HCT116 (cell line): ENCODE measurements around the gene SART3. TPM values are rescaled to one million over a fixed set of nuclear protein-coding genes. Genes with fewer than 3 reads are reported as not detected.

Experiments used
- ATAC-seq: fragments of 200-7000 bp; cut with Tn5 transposase; 2 replicates; pipeline ENCODE4 v1.9.1; 2020; ENCODE audit warnings: mild to moderate bottlenecking, moderate library complexity
- BruUV-seq: library from RNA; stranded (reverse); fragments of 400-500 nt; replicated peaks from 2 replicates; lab custom pipeline; 2021; lab: Mats Ljungman, UMichigan
- CTCF ChIA-PET: fragments of 300-600 bp; sonication (Branson Sonifier 250); formaldehyde crosslinking; loops from one replicate; lab custom pipeline; 2021; ENCODE audit warnings: antibody characterized with exemption; lab: Charles Lee
- POLR2A ChIA-PET: fragments of 300-600, 350-600 bp; sonication (Branson Sonifier 250); formaldehyde crosslinking; loops from one replicate; lab custom pipeline; 2021; ENCODE audit warnings: antibody characterized with exemption; lab: Charles Lee
- RAD21 ChIA-PET, 2 experiments: fragments of 300-600 bp; sonication (Branson Sonifier 250); formaldehyde crosslinking; loops; one replicate each; lab custom pipeline; 2023; ENCODE audit warnings: low total read pairs in 2 of 2; ENCODE audit not compliant: uncharacterized antibody in 2 of 2, unreplicated experiment in 2 of 2, low non-redundant PET in 1 of 2; lab: Charles Lee
- DNase-seq: peaks from one replicate; pipeline ENCODE4 v3.0.0-alpha.2; 2010; ENCODE audit warnings: low read depth, low spot score
- H2AFZ ChIP-seq: fragments of 200-600 bp; shearing (Covaris generic), sonication (generic); 2 replicates; pipeline ENCODE4 v1.6.1; 2017; ENCODE audit warnings: low read depth, mixed run types, mixed read lengths, antibody characterized with exemption, low read length; ENCODE audit not compliant: poor library complexity, severe bottlenecking
- H3K27ac ChIP-seq: 2 replicates; pipeline ENCODE4 v1.5.1; 2012; ENCODE audit warnings: low read depth, low read length
- H3K27me3 ChIP-seq: fragments of 200-600 bp; sonication (generic); 2 replicates; pipeline ENCODE4 v1.6.1; 2016; ENCODE audit warnings: mixed run types, low read length, mixed read lengths; ENCODE audit not compliant: insufficient read depth
- H3K36me3 ChIP-seq, 2 experiments: fragments of 200-500 bp in 1 of 2; fragments of 200-600 bp in 1 of 2; sonication (Bioruptor generic) in 1 of 2; sonication (generic) in 1 of 2; 2 replicates each; pipeline versions ENCODE4 v1.5.1 to v1.6.1; 2014 to 2016; ENCODE audit warnings: low read length in 2 of 2, inconsistent platforms in 1 of 2, mixed read lengths in 1 of 2, mixed run types in 1 of 2; ENCODE audit not compliant: insufficient read depth in 2 of 2, control insufficient read depth in 1 of 2
- H3K4me1 ChIP-seq, 2 experiments: fragments of 200-600 bp in 1 of 2; sonication (generic) in 1 of 2; 2 replicates each; pipeline versions ENCODE4 v1.5.1 to v1.6.1; 2012 to 2017; ENCODE audit warnings: low read length in 2 of 2, inconsistent platforms in 1 of 2, mild to moderate bottlenecking in 1 of 2, mixed read lengths in 1 of 2, mixed run types in 1 of 2, moderate library complexity in 1 of 2; ENCODE audit not compliant: insufficient read depth in 2 of 2, control insufficient read depth in 1 of 2
- H3K4me2 ChIP-seq: fragments of 200-600 bp; sonication (generic); 2 replicates; pipeline ENCODE4 v1.6.1; 2017; ENCODE audit warnings: mixed run types, low read length, mixed read lengths
- H3K4me3 ChIP-seq, 2 experiments: fragments of 200-600 bp in 1 of 2; sonication (generic) in 1 of 2; replicated peaks in 1 of 2; 2 replicates each; pipeline ENCODE4 v1.5.1; 2011 to 2016; ENCODE audit warnings: low read length in 2 of 2, control low read depth in 1 of 2, low read depth in 1 of 2, mild to moderate bottlenecking in 1 of 2, mixed read lengths in 1 of 2, mixed run types in 1 of 2
- H3K79me2 ChIP-seq: fragments of 200-600 bp; sonication (generic); 2 replicates; pipeline ENCODE4 v1.6.1; 2017; ENCODE audit warnings: mild to moderate bottlenecking, mixed run types, low read length, moderate library complexity, mixed read lengths; ENCODE audit not compliant: insufficient read depth
- H3K9ac ChIP-seq: fragments of 200-600 bp; sonication (generic); 2 replicates; pipeline ENCODE4 v1.6.1; 2016; ENCODE audit warnings: low read length, mixed read lengths
- H3K9me2 ChIP-seq: fragments of 200-600 bp; sonication (generic), shearing (Covaris generic); 2 replicates; pipeline ENCODE4 v1.6.1; 2017; ENCODE audit warnings: mixed run types, mild to moderate bottlenecking, moderate library complexity; ENCODE audit not compliant: insufficient read depth
- H3K9me3 ChIP-seq, 2 experiments: fragments of 200-500 bp in 1 of 2; fragments of 200-600 bp in 1 of 2; sonication (Bioruptor generic) in 1 of 2; sonication (generic) in 1 of 2; 2 replicates each; pipeline ENCODE4 v1.6.1; 2014 to 2017; ENCODE audit warnings: low read length in 2 of 2, mixed read lengths in 2 of 2, inconsistent platforms in 1 of 2, low read depth in 1 of 2, mild to moderate bottlenecking in 1 of 2, mixed run types in 1 of 2, moderate library complexity in 1 of 2; ENCODE audit not compliant: control insufficient read depth in 1 of 2, insufficient read depth in 1 of 2
- H4K20me1 ChIP-seq: fragments of 200-600 bp; sonication (generic), shearing (Covaris generic); 2 replicates; pipeline ENCODE4 v1.6.1; 2017; ENCODE audit warnings: mixed run types, mild to moderate bottlenecking, moderate library complexity; ENCODE audit not compliant: insufficient read depth
- ATF3 ChIP-seq: IDR thresholded peaks from 2 replicates; pipeline ENCODE4 v1.6.1; 2012
- CBX3 ChIP-seq: IDR thresholded peaks from 2 replicates; pipeline ENCODE4 v1.6.1; 2012; ENCODE audit warnings: low read depth
- ELF1 ChIP-seq: IDR thresholded peaks from 2 replicates; pipeline ENCODE4 v1.6.1; 2012; ENCODE audit warnings: low read depth, borderline replicate concordance
- EZH2 ChIP-seq: fragments of 200-600 bp; sonication (generic); IDR thresholded peaks from 2 replicates; pipeline ENCODE4 v1.6.1; 2017; ENCODE audit warnings: antibody characterized with exemption, mixed run types
- JUND ChIP-seq: IDR thresholded peaks from 2 replicates; pipeline ENCODE4 v1.6.1; 2012
- MAX ChIP-seq: IDR thresholded peaks from 2 replicates; pipeline ENCODE4 v1.6.1; 2012
- POLR2AphosphoS5 ChIP-seq: IDR thresholded peaks from 2 replicates; pipeline ENCODE4 v1.6.1; 2011; ENCODE audit warnings: mild to moderate bottlenecking, low read depth, low read length, moderate library complexity
- RAD21 ChIP-seq: IDR thresholded peaks from 2 replicates; pipeline ENCODE4 v1.6.1; 2012; ENCODE audit warnings: low read depth, mild to moderate bottlenecking
- SRF ChIP-seq: IDR thresholded peaks from 2 replicates; pipeline ENCODE4 v1.6.1; 2012; ENCODE audit warnings: low read depth
- TCF7L2 ChIP-seq: IDR thresholded peaks from 2 replicates; pipeline ENCODE4 v1.7.0; 2011; ENCODE audit warnings: borderline replicate concordance, inconsistent platforms; ENCODE audit not compliant: insufficient read depth, insufficient read length; ENCODE audit errors: extremely low read depth
- YY1 ChIP-seq: IDR thresholded peaks from 2 replicates; pipeline ENCODE4 v1.6.1; 2011; ENCODE audit warnings: low read length, low read depth, moderate library complexity, mild to moderate bottlenecking; ENCODE audit not compliant: insufficient replicate concordance; ENCODE audit errors: extremely low read depth
- ZBTB33 ChIP-seq: IDR thresholded peaks from 2 replicates; pipeline ENCODE4 v1.6.1; 2011; ENCODE audit warnings: mild to moderate bottlenecking, low read length, moderate library complexity; ENCODE audit not compliant: insufficient replicate concordance; ENCODE audit errors: extremely low read depth
- ZFX ChIP-seq: fragments of 450-650 bp; IDR thresholded peaks from 2 replicates; pipeline ENCODE4 v1.6.1; 2017
- ZNF274 ChIP-seq: fragments of 200-500 bp; sonication (Bioruptor generic); IDR thresholded peaks from 2 replicates; pipeline ENCODE4 v1.6.1; 2014; ENCODE audit warnings: mild to moderate bottlenecking, low read depth, low read length, inconsistent platforms
- intact Hi-C: fragments of 100-400 bp; cut with micrococcal nuclease; formaldehyde crosslinking; loops from 2 replicates; pipeline ENCODE4 v1.10.0; 2022
- total RNA-seq: library from RNA; stranded (reverse); gene quantifications from one replicate; pipeline ENCODE4 v1.2.1, GENCODE V29; 2021; ENCODE audit not compliant: unreplicated experiment

Gene SART3
- total RNA-seq, 1 experiment from 2014 or later = 76.1 TPM

- Histone ChIP-seq H3K27me3 (no peaks in the 10 kb centered on the region), H3K9me3 (no peaks in the 10 kb centered on the region)
- RAD21 ChIA-PET = no interaction called here
- TF ChIP-seq ZFX = no peak
- TF ChIP-seq YY1 = no peak
- TF ChIP-seq RAD21 = no peak
- no peak for TF ChIP-seq TCF7L2
- no peak for TF ChIP-seq MAX
- TF ChIP-seq, all 23 proteins: peak for 0
- no peaks in the 10 kb centered on the region for H4K20me1 ChIP-seq
- POLR2A ChIA-PET = no interaction called here
- peaks cover 23 to 24% of the 10 kb centered on the region in 2 experiments for H3K36me3 ChIP-seq
- no peak overlapping the region for H2AFZ ChIP-seq
- ATAC-seq (no peak), DNase-seq (no peak)
- no peak overlapping the region for H3K27ac ChIP-seq
- no peaks in the 10 kb centered on the region for H3K9me2 ChIP-seq
- CTCF ChIA-PET = no interaction called here
- H3K4me2 ChIP-seq = no peak overlapping the region
- H3K79me2 ChIP-seq = no peaks in the 10 kb centered on the region
- H3K4me3 ChIP-seq = no peak overlapping the region
- peaks cover 3 to 15% of the 10 kb centered on the region in 2 experiments; a peak in 2 of 4 replicates for H3K4me1 ChIP-seq
- intact Hi-C loops = no loop called here
- no TSS peak for BruUV-seq
- H3K9ac ChIP-seq = no peak overlapping the region
Measured at GRCh38 chr12:108518101-108518715, 42.8 kb downstream of the SART3 start.

GRCh38 chr12:108517288-108518100 is 43.5 kb downstream of the SART3 start:
- Histone ChIP-seq H2AFZ (no peak overlapping the region), H3K27ac (no peak overlapping the region), H4K20me1 (no peaks in the 10 kb centered on the region), H3K4me1 (peaks cover 3 to 15% of the 10 kb centered on the region in 2 experiments; a peak in 2 of 4 replicates), H3K79me2 (no peaks in the 10 kb centered on the region), H3K4me2 (no peak overlapping the region), H3K27me3 (no peaks in the 10 kb centered on the region), H3K9me3 (no peaks in the 10 kb centered on the region), H3K4me3 (no peak overlapping the region), H3K36me3 (peaks cover 17 to 19% of the 10 kb centered on the region in 2 experiments; a peak in 3 of 4 replicates), H3K9ac (no peak overlapping the region), H3K9me2 (no peaks in the 10 kb centered on the region)
- CTCF ChIA-PET = no interaction called here
- ATAC-seq = no peak
- intact Hi-C loops = no loop called here
- BruUV-seq = no TSS peak
- POLR2A ChIA-PET = no interaction called here
- TF ChIP-seq POLR2AphosphoS5 (no peak), TCF7L2 (no peak), ZBTB33 (no peak), SRF (no peak), ELF1 (no peak), JUND (no peak), ZNF274 (no peak), ATF3 (no peak), RAD21 (no peak), EZH2 (no peak), CBX3 (no peak), YY1 (no peak)
- DNase-seq = no peak
- RAD21 ChIA-PET = no interaction called here
